Measurements from ENCODE around the gene HK3. TPM values are rescaled to one million over a fixed set of nuclear protein-coding genes. Genes with fewer than 3 reads are reported as not detected.
"Not testable (repeated sequence)": the region's sequence is repeated elsewhere in the genome, so short reads cannot be mapped to it uniquely, and the experiment has no call there.

Gene HK3
- polyA plus RNA-seq, 1 donor, result 0.18 TPM

- DNase-seq, result no peak
Observed at GRCh38 chr5:176883700-176884570, 15.2 kb downstream of the HK3 start.

- no peak for DNase-seq
Observed at GRCh38 chr5:176882567-176882903, 16.6 kb downstream of the HK3 start.

DNA sequence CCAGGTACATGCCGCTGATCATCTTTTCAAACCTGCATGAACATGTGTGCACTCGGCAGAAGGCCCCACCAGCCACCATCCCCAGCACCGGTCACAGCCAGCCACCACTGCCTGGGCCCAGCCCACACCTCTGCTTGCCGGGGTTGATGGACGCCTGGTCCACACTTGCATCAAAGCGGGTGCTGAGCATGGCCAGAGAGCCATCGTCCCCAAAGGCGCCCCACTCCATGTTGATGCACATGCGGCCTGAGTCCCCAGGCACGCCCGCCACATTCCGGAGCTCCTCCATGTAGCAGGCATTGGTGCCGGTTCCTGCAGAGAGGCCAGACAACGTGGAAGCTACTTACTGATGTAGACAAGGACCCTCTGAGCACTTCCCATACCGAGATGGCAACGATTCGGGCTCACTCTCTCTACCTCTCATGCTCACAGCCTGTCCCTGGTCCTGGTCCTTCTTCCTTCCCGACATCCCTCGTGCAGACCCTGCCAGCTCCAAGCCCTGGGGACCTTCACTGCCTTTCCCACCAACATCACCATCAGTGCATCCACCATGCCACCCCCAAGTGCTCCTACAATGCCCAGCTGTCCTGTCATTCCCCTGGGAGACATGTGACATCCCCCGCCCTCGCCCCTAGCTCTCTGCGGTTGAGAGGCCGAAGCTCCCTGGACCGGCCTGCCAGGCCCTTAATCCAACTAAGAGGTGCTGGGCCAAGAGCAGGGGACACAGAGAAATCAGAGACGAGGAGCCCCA, 17.2 kb downstream of the HK3 start:
- DNase-seq, result no peak

DNA sequence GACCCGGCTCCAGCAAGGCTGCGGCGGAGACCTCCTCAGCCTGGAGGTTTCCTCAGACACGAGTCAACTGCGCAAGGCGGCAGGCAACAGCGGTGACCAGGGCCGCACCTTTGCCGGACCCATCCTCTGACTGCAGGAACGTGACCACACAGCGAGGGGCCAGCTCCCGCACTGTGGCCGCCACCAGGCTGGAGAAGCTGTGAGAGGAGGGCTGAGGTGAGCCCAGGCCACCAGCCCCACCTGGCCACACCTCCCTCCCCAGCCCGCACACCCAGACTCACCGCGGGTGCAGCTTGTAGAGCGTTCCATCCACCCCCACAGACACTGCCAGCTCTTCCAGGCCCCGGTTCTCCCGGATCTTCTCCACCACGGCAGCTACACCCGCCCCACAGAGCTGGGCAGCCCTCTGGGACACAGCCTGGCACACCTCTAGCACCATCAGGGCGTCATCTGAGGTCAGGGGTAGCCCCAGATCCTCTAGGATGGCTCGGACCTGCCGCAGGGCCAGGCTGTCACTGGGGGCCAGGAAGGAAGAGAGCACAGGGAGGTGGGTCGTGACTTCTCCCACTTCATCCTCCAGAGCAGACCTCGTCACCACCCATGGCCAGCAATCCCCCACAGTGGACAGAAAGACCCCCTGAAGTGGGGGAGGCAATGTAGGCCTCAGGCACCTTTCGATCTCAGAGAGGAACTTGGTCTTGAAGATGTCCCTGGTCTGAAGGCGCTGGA, 18.0 kb downstream of the HK3 start:
- no peak for DNase-seq

DNA sequence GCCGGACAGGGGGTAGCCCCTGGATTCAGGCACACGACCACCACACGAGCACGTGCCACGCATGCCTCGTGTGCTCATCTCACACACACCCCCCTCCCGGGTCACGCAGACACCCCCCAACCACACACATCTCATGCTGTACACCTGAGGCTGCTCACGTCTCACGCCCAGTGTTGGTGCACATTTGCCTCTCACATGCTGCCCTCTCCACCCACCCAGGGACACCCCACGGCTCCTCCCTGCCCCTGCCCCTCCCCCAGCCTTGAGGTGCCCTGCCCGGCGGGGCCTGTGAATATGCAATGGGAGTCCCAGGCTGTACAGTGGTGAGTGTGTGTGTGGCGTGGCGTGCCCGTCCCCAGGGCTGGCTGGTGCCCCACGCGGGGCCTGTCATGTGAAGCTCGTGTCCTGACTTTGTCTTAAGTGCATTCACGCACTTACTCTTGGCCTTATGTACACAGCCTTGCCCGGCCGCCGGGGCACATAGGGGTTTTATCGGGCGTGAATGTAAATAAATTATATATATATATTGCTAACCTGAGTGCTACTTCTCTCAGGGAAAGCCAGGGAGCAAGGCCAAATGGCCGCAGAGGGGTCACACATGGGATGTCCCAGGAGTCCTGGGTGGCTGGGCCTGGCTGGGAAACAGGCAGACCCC, 18.7 kb downstream of the HK3 start:
- DNase-seq, result no peak

DNA sequence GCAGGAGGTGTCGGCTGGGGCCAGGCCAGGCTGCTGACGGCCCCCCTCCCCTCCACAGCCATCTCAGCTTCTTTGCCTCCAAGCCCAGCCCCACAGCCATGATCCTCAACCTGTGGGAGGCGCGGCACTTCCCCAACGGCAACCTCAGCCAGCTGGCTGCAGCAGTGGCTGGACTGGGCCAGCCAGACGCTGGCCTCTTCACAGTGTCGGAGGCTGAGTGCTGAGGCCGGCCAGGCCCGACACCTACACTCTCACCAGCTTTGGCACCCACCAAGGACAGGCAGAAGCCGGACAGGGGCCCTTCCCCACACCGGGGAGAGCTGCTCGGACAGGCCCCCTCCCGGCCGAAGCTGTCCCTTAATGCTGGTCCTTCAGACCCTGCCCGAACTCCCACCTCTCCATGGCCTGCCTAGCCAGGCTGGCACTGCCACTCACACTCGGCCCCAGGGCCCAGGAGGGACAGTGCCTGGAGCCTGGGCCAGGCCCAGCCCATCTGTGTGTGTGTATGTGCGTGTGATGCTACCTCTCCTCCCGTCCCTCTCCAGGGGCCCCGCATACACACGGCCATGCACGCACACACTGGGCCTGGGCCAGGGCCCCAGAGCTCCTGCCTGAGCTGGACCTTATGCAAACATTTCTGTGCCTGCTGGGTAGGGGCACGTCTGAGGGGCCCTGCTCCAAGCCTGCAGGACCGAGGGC, 19.3 kb downstream of the HK3 start:
- DNase-seq, result no peak

GRCh38 chr5:176878906-176879662, 20.1 kb downstream of the HK3 start:
- DNase-seq, result no peak

DNA sequence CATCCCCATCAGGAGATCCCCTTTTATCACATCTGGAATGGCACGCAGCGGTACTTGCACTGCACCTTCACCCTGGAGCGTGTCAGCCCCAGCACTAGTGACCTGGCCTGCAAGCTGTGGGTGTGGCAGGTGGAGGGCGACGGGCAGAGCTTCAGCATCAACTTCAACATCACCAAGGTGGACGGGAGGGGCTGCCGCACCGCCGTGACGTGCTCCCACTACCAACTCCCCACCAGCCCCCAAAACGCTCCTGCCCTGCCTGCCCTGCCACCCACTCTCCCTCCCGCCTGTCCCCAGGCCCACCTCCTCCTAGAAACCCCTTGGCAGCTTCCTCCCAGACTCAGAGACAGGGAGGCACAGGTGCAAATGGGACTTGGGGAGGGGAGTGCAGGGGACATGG, 20.7 kb downstream of the HK3 start:
- DNase-seq, result no peak

DNA sequence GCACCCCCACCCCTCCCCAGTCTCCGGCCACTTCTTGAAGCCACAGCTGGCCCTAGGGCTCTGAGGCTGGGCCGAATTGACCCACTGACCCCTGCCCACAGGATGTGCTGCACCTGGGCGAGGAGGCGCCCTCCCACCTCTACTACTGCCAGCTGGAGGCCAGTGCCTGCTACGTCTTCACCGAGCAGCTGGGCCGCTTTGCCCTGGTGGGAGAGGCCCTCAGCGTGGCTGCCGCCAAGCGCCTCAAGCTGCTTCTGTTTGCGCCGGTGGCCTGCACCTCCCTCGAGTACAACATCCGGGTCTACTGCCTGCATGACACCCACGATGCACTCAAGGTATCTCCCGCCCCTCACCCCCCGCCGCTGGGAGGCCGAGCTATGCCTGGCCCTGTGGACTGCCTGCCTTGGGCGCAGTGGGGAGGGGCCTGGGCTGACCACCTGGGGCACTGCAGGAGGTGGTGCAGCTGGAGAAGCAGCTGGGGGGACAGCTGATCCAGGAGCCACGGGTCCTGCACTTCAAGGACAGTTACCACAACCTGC, 21.3 kb downstream of the HK3 start:
- no peak for DNase-seq

DNA sequence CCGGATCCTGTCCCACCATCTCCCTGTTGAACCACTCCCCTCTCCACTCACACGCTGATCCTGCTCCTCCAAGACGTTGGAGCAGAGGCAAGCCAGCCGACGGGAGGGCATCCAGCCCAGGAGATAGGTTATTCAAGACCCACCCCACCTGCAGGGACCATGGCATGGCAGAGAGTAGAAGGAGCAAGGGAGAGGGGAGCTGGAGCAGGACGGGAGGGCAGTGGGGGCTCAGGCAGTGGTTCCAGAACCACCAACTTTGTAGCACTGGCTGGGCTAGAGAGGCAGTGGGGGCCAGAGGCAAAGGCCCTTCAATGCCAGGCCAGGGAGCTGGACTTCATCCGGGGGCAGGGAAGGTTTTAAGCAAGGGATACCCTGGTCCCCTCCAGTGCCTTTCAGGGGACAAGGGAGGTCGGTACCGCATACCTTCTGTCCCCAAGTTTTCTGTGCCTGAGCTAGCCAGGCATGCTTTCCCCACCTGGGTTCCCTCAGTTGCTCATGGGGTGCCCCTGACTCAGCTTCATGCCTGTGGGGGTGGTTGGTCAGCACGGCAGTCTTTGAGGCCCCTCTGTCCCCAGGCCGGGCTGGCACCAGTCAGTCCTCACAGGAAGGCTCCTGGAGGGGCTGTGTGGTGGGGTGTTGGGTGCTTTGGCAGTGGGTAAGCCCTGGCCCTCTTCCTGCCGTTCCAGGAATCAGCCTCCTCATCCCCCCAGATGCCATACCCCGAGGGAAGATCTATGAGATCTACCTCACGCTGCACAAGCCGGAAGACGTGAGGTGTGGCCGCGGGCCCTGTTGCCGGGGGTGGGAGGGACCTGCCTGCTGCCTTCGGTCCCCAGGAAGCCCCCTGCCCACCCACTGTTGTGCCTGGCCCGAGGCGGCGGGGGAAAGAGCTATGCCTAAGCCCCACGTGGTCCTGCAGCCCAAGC, 22.4 kb downstream of the HK3 start:
- no peak for DNase-seq

DNA sequence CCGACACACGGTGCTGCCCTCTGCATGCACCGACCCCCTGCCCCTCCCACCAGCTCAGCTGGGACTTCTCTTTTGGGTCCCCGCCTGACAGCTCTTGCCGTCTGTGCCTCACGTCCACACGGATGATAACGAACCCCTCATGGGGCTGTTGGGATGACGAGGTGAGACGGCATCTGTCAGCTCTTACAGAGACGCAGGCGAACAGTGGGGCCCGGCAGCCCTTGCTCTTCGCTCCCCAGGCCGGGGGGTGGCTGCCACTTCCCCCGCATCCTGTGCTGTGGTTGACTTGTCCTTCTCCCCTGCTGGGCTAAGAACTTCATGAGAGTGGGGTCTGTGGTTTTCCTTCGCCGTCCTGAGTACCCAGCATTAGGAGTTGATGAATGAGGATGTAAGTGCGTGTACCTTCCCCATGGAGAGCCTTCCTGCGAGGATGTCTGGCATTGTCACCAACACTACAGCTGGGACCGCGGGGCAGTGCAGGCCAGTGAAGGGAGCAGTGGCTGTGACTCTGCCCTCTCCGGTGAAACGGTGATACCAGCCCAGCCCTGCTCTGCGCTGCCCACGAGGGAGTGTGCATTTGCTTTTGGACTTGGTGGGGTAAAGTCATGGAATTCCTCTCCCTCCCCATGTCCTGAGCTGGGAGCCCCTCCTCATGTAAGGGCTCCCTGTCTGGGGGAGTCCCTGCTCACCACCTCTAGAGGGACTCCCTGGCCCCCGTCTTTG, 23.2 kb downstream of the HK3 start:
- no peak for DNase-seq

- DNase-seq, result no peak
Observed at GRCh38 chr5:176875014-176875550, 24.1 kb downstream of the HK3 start.

DNA sequence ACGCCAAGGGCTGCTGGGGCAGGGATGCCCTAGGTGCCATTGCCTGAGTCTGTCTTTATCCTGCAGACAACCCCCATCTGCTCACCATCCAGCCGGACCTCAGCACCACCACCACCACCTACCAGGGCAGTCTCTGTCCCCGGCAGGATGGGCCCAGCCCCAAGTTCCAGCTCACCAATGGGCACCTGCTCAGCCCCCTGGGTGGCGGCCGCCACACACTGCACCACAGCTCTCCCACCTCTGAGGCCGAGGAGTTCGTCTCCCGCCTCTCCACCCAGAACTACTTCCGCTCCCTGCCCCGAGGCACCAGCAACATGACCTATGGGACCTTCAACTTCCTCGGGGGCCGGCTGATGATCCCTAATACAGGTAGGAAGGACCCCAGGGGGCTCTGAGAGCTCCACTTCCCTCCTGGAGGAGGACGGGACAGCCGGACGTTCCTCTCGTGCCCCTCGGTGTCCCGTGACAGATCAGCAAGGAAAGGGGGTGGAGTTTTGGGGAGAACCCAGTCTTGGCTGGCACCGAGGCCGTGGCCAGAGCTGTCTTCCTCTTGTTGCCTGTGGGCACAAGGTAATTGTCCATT, 24.9 kb downstream of the HK3 start:
- DNase-seq, result no peak

DNA sequence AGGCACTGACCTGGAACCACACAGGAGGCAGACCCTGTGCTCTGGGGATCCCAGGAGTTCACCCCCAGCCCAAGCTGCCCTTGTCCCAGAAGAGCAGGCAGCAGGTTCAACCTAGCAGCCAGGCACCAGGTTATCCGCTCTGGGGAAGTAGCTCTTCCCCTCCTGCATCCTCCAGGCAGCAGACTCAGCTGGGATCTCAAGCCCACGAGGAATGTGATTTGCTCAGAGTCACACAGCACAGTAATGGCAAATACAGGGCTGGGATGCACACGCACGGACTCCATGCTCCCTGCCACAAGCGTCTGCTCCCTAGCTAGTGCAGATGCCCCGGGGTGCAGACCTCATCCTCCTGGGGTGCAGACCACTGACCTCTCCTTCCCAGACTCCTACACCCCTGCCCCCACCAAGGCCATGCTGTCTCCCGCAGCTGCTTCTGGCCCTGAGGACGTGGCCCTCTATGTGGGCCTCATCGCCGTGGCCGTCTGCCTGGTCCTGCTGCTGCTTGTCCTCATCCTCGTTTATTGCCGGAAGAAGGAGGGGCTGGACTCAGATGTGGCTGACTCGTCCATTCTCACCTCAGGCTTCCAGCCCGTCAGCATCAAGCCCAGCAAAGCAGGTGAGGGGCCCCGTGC, 25.5 kb downstream of the HK3 start:
- DNase-seq, result no peak

DNA sequence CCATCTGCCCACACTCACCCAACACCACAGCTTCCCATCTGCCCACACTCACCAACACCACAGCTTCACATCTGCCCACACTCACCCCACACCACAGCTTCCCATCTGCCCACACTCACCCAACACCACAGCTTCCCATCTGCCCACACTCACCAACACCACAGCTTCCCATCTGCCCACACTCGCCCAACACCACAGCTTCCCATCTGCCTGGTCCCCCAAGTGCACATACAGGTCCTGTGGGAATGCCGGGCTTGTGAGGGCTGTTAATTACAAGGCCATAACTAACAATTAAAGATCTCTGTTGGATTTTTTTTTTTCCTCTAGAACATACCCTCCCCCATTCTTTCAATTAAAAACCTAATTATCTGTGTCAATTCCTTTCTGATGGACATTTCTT, 26.1 kb downstream of the HK3 start:
- DNase-seq, result not testable (repeated sequence)

DNA sequence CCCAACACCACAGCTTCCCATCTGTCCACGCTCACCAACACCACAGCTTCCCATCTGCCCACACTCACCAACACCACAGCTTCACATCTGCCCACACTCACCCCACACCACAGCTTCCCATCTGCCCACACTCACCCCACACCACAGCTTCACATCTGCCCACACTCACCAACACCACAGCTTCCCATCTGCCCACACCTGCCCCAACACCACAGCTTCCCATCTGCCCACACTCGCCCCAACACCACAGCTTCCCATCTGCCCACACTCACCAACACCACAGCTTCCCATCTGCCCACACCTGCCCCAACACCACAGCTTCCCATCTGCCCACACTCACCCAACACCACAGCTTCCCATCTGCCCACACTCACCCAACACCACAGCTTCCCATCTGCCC, 26.6 kb downstream of the HK3 start:
- DNase-seq, result not testable (repeated sequence)

DNA sequence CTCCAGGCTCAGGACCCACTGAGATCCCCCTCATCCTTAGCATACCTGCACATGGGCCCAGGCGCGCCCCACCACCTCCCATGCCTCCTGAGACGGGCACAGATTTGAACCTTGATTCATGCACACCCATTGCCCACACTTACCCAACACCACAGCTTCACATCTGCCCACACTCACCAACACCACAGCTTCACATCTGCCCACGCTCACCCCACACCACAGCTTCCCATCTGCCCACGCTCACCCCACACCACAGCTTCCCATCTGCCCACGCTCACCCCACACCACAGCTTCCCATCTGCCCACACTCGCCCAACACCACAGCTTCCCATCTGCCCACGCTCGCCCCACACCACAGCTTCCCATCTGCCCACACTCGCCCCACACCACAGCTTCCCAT, 28.5 kb downstream of the HK3 start:
- DNase-seq, result not testable (repeated sequence)
